ENCODE results near the gene RHOJ.

The RHOJ gene

DNA sequence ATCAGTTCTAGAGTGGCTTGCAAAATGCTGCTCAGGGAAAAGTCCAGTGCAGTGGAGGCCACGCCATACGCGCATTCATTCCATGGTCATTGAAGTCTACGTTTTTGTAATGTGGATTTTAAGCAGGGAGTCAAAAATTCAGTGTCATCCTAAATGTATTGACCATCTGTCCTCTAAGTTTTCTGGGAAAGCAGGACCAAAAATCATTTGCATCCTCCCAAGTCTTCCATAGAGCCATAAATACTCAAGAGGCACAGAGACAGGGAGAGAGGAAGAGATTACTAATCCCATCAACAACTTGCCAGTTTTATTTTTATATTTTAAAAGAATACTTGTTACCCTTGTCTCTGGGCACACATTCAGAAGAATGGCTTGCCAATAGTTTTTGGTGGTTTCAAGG is 36.9 kb downstream of the RHOJ start:
- Histone ChIP-seq H3K27me3 (ENCODE audit: insufficient read depth, insufficient read length) (no peaks in the 10 kb centered on the region), H3K9ac (ENCODE audit: insufficient read length, low read depth) (no peak overlapping the region), H3K4me1 (ENCODE audit: insufficient read depth, insufficient read length) (no peaks in the 10 kb centered on the region), H3K36me3 (ENCODE audit: insufficient read depth, insufficient read length, low read length) (no peaks in the 10 kb centered on the region), H3K4me3 (ENCODE audit: insufficient read length, low read depth) (no peak overlapping the region), H3K9me3 (ENCODE audit: insufficient read depth, low read length) (no peaks in the 10 kb centered on the region)
- no peak for TF ChIP-seq ZNF274 (IDR thresholded peaks at IDR 0.05; ENCODE audit: low read depth, low read length)
- no peak for TF ChIP-seq SUZ12 (IDR thresholded peaks at IDR 0.05; ENCODE audit: extremely low read depth, insufficient read depth, insufficient read length)
- no peak for TF ChIP-seq YY1 (IDR thresholded peaks at IDR 0.05; ENCODE audit: insufficient read depth, insufficient read length)
- no peak for DNase-seq (ENCODE audit: low read depth, low spot score)

DNA sequence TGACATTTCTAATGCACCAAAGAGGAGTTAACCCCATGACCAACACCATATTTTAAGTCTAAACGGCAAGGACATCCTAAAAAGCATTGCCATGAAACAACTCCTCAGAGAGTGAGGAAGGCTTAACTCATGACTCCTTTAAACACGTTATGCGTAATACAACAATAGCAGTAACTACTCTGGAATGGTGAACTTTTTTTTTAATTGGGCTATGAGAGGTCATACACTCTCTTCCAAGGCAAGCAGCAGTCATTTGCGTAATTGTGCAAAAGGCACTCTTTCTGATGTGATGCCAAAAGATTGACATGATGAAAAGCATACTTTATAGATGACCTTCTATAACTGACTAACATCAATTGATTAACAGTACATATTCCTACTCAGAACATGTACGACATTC is 39.4 kb downstream of the RHOJ start:
- TF ChIP-seq SUZ12 (IDR thresholded peaks at IDR 0.05; ENCODE audit: extremely low read depth, insufficient read depth, insufficient read length) (no peak), ZNF274 (IDR thresholded peaks at IDR 0.05; ENCODE audit: low read depth, low read length) (no peak), YY1 (IDR thresholded peaks at IDR 0.05; ENCODE audit: insufficient read depth, insufficient read length) (no peak)
- Histone ChIP-seq H3K27me3 (ENCODE audit: insufficient read depth, insufficient read length) (no peaks in the 10 kb centered on the region), H3K9me3 (ENCODE audit: insufficient read depth, low read length) (no peaks in the 10 kb centered on the region), H3K4me1 (ENCODE audit: insufficient read depth, insufficient read length) (no peaks in the 10 kb centered on the region), H3K36me3 (ENCODE audit: insufficient read depth, insufficient read length, low read length) (no peaks in the 10 kb centered on the region), H3K4me3 (ENCODE audit: insufficient read length, low read depth) (no peak overlapping the region), H3K9ac (ENCODE audit: insufficient read length, low read depth) (no peak overlapping the region)
- DNase-seq (ENCODE audit: low read depth, low spot score): no peak

DNA sequence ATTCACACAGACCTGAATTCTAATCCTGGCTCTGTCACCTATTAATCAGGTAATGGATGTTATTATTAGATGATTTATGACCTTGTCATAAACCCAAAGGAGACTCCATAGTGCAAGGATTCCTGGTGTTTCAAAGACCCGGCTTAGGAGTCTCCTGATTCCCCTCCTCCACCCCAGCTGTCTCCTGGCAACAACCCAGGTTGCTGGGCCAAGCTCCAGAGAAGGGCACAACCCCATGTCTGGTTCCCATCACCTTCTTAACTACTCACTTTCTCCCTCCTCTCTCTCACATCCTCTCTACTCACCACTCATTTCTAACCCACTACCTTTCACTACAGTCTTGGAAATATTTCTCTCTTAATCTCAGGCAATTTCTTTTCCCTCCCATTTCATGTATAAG is 41.6 kb downstream of the RHOJ start:
- no peaks in the 10 kb centered on the region for H3K27me3 ChIP-seq (ENCODE audit: insufficient read depth, insufficient read length)
- TF ChIP-seq YY1 (IDR thresholded peaks at IDR 0.05; ENCODE audit: insufficient read depth, insufficient read length): no peak
- no peak for DNase-seq (ENCODE audit: low read depth, low spot score)
- no peaks in the 10 kb centered on the region for H3K36me3 ChIP-seq (ENCODE audit: insufficient read depth, insufficient read length, low read length)
- H3K4me1 ChIP-seq (ENCODE audit: insufficient read depth, insufficient read length): no peaks in the 10 kb centered on the region
- H3K9ac ChIP-seq (ENCODE audit: insufficient read length, low read depth): no peak overlapping the region
- no peak overlapping the region for H3K4me3 ChIP-seq (ENCODE audit: insufficient read length, low read depth)
- H3K9me3 ChIP-seq (ENCODE audit: insufficient read depth, low read length): no peaks in the 10 kb centered on the region

DNA sequence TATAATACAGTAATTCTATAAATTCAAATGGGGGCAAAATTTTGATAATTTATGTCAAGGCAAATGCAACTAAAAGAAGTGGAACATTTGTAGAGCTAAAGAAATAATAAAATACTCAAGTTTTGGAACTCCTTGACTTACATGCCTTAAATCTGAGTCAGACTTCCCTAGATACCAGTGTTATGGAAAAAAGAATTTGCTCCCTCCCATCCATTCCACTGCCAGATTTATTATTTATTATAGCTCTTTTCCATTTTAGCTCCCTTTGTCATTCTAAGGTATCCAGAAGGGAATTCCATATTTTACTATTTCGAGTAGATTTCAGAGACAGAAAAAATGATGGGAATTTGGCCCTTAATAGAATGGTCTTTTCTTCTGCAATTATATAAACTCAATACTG is 44.0 kb downstream of the RHOJ start:
- Histone ChIP-seq H3K9me3 (ENCODE audit: insufficient read depth, low read length) (no peaks in the 10 kb centered on the region), H3K9ac (ENCODE audit: insufficient read length, low read depth) (no peak overlapping the region), H3K36me3 (ENCODE audit: insufficient read depth, insufficient read length, low read length) (no peaks in the 10 kb centered on the region), H3K27me3 (ENCODE audit: insufficient read depth, insufficient read length) (no peaks in the 10 kb centered on the region), H3K4me1 (ENCODE audit: insufficient read depth, insufficient read length) (no peaks in the 10 kb centered on the region), H3K4me3 (ENCODE audit: insufficient read length, low read depth) (no peak overlapping the region)
- DNase-seq (ENCODE audit: low read depth, low spot score): no peak
- no peak for TF ChIP-seq ZNF274 (IDR thresholded peaks at IDR 0.05; ENCODE audit: low read depth, low read length)
- TF ChIP-seq SUZ12 (IDR thresholded peaks at IDR 0.05; ENCODE audit: extremely low read depth, insufficient read depth, insufficient read length): no peak
- TF ChIP-seq YY1 (IDR thresholded peaks at IDR 0.05; ENCODE audit: insufficient read depth, insufficient read length): no peak

DNA sequence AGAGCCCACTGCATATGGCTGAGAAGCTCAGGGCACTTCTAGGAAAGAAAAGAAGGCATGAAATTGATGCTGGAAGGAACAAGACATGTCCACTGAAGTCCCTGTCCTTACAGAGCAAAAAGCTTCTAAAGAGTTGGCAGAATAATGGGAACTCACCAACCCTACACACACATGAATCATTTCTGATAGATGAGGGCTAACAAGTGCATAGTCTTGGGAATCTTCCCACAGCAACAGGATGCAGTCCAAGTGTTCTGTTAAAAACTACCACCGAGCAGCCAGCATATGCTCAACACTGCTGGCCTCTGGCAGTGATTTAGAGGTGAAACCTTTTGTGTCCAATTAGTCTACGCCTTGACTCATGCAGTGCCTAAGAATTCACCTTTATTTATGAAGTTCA is 44.8 kb downstream of the RHOJ start:
- no peak for DNase-seq (ENCODE audit: low read depth, low spot score)
- Histone ChIP-seq H3K4me1 (ENCODE audit: insufficient read depth, insufficient read length) (no peaks in the 10 kb centered on the region), H3K9me3 (ENCODE audit: insufficient read depth, low read length) (no peaks in the 10 kb centered on the region), H3K27me3 (ENCODE audit: insufficient read depth, insufficient read length) (no peaks in the 10 kb centered on the region), H3K4me3 (ENCODE audit: insufficient read length, low read depth) (no peak overlapping the region), H3K36me3 (ENCODE audit: insufficient read depth, insufficient read length, low read length) (no peaks in the 10 kb centered on the region), H3K9ac (ENCODE audit: insufficient read length, low read depth) (no peak overlapping the region)
- TF ChIP-seq SUZ12 (IDR thresholded peaks at IDR 0.05; ENCODE audit: extremely low read depth, insufficient read depth, insufficient read length): no peak
- no peak for TF ChIP-seq ZNF274 (IDR thresholded peaks at IDR 0.05; ENCODE audit: low read depth, low read length)
- TF ChIP-seq YY1 (IDR thresholded peaks at IDR 0.05; ENCODE audit: insufficient read depth, insufficient read length): no peak

DNA sequence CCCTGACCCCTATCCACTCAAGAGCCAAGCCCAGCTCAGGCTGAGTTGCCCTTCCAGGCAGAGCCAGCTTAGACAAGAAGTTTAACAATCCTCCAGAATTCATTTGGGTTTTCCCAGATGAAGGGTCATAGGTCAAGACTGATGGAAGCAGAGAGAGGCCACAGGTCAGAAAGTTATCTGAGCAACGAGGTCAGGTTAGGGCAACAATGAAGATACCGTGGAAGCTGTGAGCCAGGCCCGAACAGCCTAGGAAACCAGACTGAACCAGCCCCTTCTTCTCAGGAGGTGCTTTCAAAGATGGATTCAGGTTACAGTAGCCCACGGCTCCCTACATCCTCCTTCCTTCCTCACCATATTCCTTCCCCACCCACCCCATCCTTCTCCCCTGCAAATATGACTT is 53.1 kb downstream of the RHOJ start:
- Histone ChIP-seq H3K9ac (ENCODE audit: insufficient read length, low read depth) (no peak overlapping the region), H3K4me1 (ENCODE audit: insufficient read depth, insufficient read length) (no peaks in the 10 kb centered on the region), H3K27me3 (ENCODE audit: insufficient read depth, insufficient read length) (no peaks in the 10 kb centered on the region), H3K9me3 (ENCODE audit: insufficient read depth, low read length) (no peaks in the 10 kb centered on the region), H3K4me3 (ENCODE audit: insufficient read length, low read depth) (no peak overlapping the region), H3K36me3 (ENCODE audit: insufficient read depth, insufficient read length, low read length) (no peaks in the 10 kb centered on the region)
- TF ChIP-seq YY1 (IDR thresholded peaks at IDR 0.05; ENCODE audit: insufficient read depth, insufficient read length) (no peak), ZNF274 (IDR thresholded peaks at IDR 0.05; ENCODE audit: low read depth, low read length) (no peak), SUZ12 (IDR thresholded peaks at IDR 0.05; ENCODE audit: extremely low read depth, insufficient read depth, insufficient read length) (no peak)
- no peak for DNase-seq (ENCODE audit: low read depth, low spot score)

DNA sequence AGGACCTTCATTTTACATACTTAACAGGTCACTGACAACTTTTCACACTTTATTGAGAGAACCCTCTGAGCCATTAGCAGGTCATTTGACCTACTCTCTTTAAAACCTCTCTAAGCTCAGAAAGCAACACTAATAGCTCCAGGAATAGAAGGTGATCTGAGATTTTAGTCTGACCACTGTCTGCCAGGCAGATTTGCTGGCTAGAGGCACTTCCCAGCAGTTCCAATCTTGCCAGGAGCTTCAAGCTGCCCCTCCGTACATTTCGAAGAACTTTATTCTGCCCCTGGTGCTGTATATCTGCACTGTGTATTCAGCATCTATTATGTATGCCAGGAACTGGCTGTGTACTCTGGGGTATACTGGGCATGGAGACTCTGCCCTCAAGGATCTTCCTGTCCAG is 58.2 kb downstream of the RHOJ start:
- Histone ChIP-seq H3K9me3 (ENCODE audit: insufficient read depth, low read length) (peaks cover 15% of the 10 kb centered on the region; the same call in 1 of the 2 replicates), H3K36me3 (ENCODE audit: insufficient read depth, insufficient read length, low read length) (no peaks in the 10 kb centered on the region), H3K4me1 (ENCODE audit: insufficient read depth, insufficient read length) (no peaks in the 10 kb centered on the region), H3K27me3 (ENCODE audit: insufficient read depth, insufficient read length) (no peaks in the 10 kb centered on the region), H3K4me3 (ENCODE audit: insufficient read length, low read depth) (no peak overlapping the region), H3K9ac (ENCODE audit: insufficient read length, low read depth) (no peak overlapping the region)
- no peak for DNase-seq (ENCODE audit: low read depth, low spot score)
- TF ChIP-seq YY1 (IDR thresholded peaks at IDR 0.05; ENCODE audit: insufficient read depth, insufficient read length): no peak

DNA sequence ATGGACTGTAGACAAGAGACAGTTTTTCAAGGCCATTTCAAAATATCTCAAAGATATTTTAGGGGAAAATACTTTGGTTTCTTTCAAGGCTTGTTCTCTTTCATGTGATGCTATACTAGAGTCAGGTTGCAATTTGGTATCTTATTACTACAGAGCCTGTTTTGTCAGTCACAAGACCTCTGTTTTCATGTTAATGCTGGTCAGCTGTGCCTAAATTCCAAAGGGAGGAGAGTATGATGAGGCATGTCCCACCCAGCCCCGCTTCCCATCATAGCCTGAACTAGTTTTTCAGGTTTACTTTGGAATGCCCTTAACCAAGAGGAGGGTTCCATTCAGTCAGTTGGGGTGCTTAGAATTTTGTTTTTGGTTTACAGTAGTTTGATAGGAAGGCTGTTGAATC is 61.9 kb downstream of the RHOJ start:
- no peak for TF ChIP-seq ZNF274 (IDR thresholded peaks at IDR 0.05; ENCODE audit: low read depth, low read length)
- no peak for TF ChIP-seq YY1 (IDR thresholded peaks at IDR 0.05; ENCODE audit: insufficient read depth, insufficient read length)
- no peak for TF ChIP-seq SUZ12 (IDR thresholded peaks at IDR 0.05; ENCODE audit: extremely low read depth, insufficient read depth, insufficient read length)
- Histone ChIP-seq H3K9me3 (ENCODE audit: insufficient read depth, low read length) (peaks cover 19% of the 10 kb centered on the region; the same call in 1 of the 2 replicates), H3K4me1 (ENCODE audit: insufficient read depth, insufficient read length) (no peaks in the 10 kb centered on the region), H3K36me3 (ENCODE audit: insufficient read depth, insufficient read length, low read length) (no peaks in the 10 kb centered on the region), H3K4me3 (ENCODE audit: insufficient read length, low read depth) (no peak overlapping the region), H3K27me3 (ENCODE audit: insufficient read depth, insufficient read length) (no peaks in the 10 kb centered on the region), H3K9ac (ENCODE audit: insufficient read length, low read depth) (no peak overlapping the region)
- peak; percentile 23 for DNase-seq (ENCODE audit: low read depth, low spot score)
